GM12878 (cell line): ENCODE measurements around the gene EPAS1. TPM values are rescaled to one million over a fixed set of nuclear protein-coding genes. Genes with fewer than 3 reads are reported as not detected.

Source experiments
- ATF2 ChIP-seq: IDR thresholded peaks from 2 replicates; pipeline ENCODE4 v1.6.1; 2012; ENCODE audit warnings: low read length, inconsistent platforms
- BCL3 ChIP-seq: IDR thresholded peaks from 2 replicates; pipeline ENCODE4 v1.6.1; 2011; ENCODE audit warnings: borderline replicate concordance, low read depth, mild to moderate bottlenecking, moderate library complexity, low read length; ENCODE audit not compliant: insufficient read depth, poor library complexity, severe bottlenecking
- KAT2A ChIP-seq: conservative IDR thresholded peaks from 2 replicates; pipeline ENCODE4 v1.6.1; 2011; ENCODE audit warnings: low read depth, low read length; ENCODE audit not compliant: control insufficient read depth
- MEF2A ChIP-seq: IDR thresholded peaks from 2 replicates; pipeline ENCODE4 v1.6.1; 2011; ENCODE audit warnings: low read depth, mild to moderate bottlenecking, low read length, moderate library complexity; ENCODE audit not compliant: insufficient read depth
- ZNF592 ChIP-seq: fragments of 450-650 bp; IDR thresholded peaks from 2 replicates; pipeline ENCODE4 v1.6.1; 2017; ENCODE audit warnings: mild to moderate bottlenecking, moderate library complexity
- ZNF622 ChIP-seq: fragments of 450-650 bp; IDR thresholded peaks from 2 replicates; pipeline ENCODE4 v1.6.1; 2017; ENCODE audit warnings: mild to moderate bottlenecking, inconsistent platforms
- polyA plus RNA-seq, 11 experiments: library from polyadenylated mRNA; depleted of rRNA in 4 of 11; unstranded in 6 of 11; stranded (reverse) in 5 of 11; fragments of >200 nt; fragmentation: Nextera tagmentation in 4 of 11; fragmentation: Illumina TruSeq in 1 of 11; extraction: Ambion mirVana in 4 of 11; extraction: Trizol in 1 of 11; gene quantifications; 1 replicate in 1 of 11; 2 replicates in 10 of 11; pipeline versions ENCODE4 v1.2.1 to v1.2.3, GENCODE V29; 2011 to 2016; ENCODE audit warnings: inconsistent platforms in 2 of 11, missing spikeins in 2 of 11, low read depth in 1 of 11
- total RNA-seq, 4 experiments: library from RNA; depleted of rRNA in 3 of 4; stranded (reverse); fragments of >200 nt in 3 of 4; fragmentation: Illumina TruSeq in 1 of 4; extraction: Trizol in 1 of 4; gene quantifications; 2 replicates each; pipeline versions ENCODE4 v1.2.1 to v1.2.3, GENCODE V29; 2013 to 2021
- TF ChIP-seq, protein P1 (sequence below): fragments of 450-650 bp; IDR thresholded peaks from 2 replicates; pipeline ENCODE4 v1.6.1; 2017; ENCODE audit warnings: borderline replicate concordance

The EPAS1 gene
- total and polyA plus RNA-seq, 10 of the 15 experiments (the other 5 are each of a cell fraction or from before 2014, with no cell fraction given), result 0.11 to 22.0 (median 1.3) TPM; not detected in 1

GRCh38 chr2:46300406-46300832 lies 3.2 kb downstream of the EPAS1 start (continued):
- TF ChIP-seq, protein P1, sequence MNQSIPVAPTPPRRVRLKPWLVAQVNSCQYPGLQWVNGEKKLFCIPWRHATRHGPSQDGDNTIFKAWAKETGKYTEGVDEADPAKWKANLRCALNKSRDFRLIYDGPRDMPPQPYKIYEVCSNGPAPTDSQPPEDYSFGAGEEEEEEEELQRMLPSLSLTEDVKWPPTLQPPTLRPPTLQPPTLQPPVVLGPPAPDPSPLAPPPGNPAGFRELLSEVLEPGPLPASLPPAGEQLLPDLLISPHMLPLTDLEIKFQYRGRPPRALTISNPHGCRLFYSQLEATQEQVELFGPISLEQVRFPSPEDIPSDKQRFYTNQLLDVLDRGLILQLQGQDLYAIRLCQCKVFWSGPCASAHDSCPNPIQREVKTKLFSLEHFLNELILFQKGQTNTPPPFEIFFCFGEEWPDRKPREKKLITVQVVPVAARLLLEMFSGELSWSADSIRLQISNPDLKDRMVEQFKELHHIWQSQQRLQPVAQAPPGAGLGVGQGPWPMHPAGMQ, result no peak
- TF ChIP-seq KAT2A (no peak), BCL3 (no peak), ATF2 (no peak), MEF2A (no peak), ZNF592 (no peak), ZNF622 (no peak)
